Forelimb muscle (tissue), 1 donor: ENCODE data around the gene IRF3. TPM values are rescaled to one million over a fixed set of nuclear protein-coding genes. Genes with fewer than 3 reads are reported as not detected.
"Not testable (repeated sequence)": the region's sequence is repeated elsewhere in the genome, so short reads cannot be mapped to it uniquely, and the experiment has no call there.

Source experiments
- DNase-seq: peaks from one replicate; pipeline ENCODE4 v3.0.0-alpha.2; 2013; ENCODE audit warnings: low read depth
- polyA plus RNA-seq: library from polyadenylated mRNA; unstranded; fragments of 120-200 nt; gene quantifications from one replicate; pipeline ENCODE4 v1.2.1, GENCODE V29; 2013; ENCODE audit not compliant: insufficient read length

The IRF3 gene
- polyA plus RNA-seq, 1 donor = 33.2 TPM

GRCh38 chr19:49624967-49625910 lies 40.4 kb downstream of the IRF3 start:
- no peak for DNase-seq

- not testable (repeated sequence) for DNase-seq
Observed at GRCh38 chr19:49617860-49618259, 47.8 kb downstream of the IRF3 start.

DNA sequence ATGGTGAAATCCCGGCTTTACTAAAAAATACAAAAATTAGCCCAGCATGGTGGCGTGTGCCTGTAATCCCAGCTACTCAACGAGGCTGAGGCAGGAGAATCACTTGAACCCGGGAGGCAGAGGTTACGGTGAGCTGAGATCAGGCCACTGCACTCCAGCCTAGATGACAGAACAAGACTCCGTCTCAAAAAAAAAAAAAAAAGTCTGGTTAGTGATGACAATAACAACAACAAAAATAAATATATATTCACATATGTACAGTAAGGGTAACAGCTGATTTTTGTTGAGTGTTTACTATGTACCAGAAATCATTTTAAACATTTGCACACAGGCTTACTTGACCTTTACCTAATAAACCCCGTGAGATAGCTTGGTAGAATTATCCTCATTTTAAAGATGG lies 48.7 kb downstream of the IRF3 start:
- no peak for DNase-seq

- no peak for DNase-seq
Observed at GRCh38 chr19:49616532-49616931, 49.1 kb downstream of the IRF3 start.

DNA sequence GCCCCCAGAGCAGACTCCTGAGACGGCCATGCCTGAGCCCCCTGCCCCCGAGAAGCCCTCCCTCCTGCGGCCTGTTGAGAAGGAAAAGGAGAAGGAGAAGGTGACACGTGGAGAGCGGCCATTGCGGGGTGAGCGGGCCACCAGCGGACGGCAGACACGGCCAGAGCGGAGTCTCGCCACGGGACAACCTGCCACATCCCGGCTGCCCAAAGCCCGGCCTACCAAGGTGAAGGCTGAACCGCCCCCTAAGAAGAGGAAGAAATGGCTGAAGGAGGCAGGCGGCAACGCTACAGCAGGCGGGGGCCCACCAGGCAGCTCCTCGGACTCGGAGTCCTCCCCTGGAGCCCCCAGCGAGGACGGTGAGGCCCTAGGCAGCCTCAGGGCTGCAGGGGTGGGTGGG lies 49.8 kb downstream of the IRF3 start:
- no peak for DNase-seq

DNA sequence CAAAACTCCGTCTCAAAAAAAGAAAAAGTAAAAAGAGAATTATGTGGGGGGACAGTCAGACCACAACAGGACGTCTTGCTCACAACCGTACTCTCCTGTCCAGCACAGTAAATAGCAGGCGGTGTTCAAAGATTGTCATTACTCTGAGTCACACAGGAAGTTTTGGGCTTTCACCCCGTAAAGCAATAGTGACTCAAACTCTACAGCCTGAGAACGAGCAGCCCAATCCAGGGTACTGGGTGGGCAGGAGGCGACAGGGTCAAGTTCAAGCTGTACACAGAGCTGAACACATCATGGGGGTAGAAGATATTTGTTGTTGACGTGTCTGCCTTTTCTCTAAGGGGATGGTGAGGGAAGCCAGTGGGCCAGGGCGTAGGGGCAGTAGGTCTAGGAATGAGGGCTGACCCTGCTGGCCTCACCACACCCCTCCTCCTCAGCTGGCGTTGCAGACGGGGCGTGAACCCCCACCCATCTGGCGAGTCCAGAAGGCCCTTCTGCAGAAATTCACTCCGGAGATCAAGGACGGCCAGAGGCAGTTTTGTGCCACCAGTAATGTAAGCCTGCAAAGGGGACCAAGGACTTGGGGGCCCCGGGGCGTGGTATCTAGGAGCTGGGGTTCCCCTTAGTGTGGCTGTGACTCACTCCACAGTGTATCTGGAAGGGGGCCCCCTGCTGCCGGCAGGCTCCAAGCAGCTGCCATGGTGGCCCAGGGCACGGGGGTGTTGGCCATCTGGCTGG lies 51.4 kb downstream of the IRF3 start:
- DNase-seq = no peak

- no peak for DNase-seq
Observed at GRCh38 chr19:49613374-49613773, 52.3 kb downstream of the IRF3 start.

Other genes with a start within 250 kb of the IRF3 start
- not detected for gene PTH2, start 242.4 kb downstream of the IRF3 start, polyA plus RNA-seq
- 0.09 TPM for gene GFY, start 240.5 kb downstream of the IRF3 start, polyA plus RNA-seq
- 1.2 TPM for gene SLC17A7, start 224.3 kb downstream of the IRF3 start, polyA plus RNA-seq
- 43.1 TPM for gene PIH1D1, start 214.0 kb downstream of the IRF3 start, polyA plus RNA-seq
- gene ALDH16A1, start 212.6 kb downstream of the IRF3 start, polyA plus RNA-seq = 10.1 TPM
- gene FLT3LG, start 191.6 kb downstream of the IRF3 start, polyA plus RNA-seq = 3.2 TPM
- 5,065 TPM for gene RPL13A, start 178.2 kb downstream of the IRF3 start, polyA plus RNA-seq
- gene RPS11, start 169.4 kb downstream of the IRF3 start, polyA plus RNA-seq = 3,524 TPM
- gene FCGRT, start 153.2 kb downstream of the IRF3 start, polyA plus RNA-seq = 162 TPM
- 59.8 TPM for gene RCN3, start 137.9 kb downstream of the IRF3 start, polyA plus RNA-seq
- gene NOSIP, start 85.3 kb downstream of the IRF3 start, polyA plus RNA-seq = 56.5 TPM
- 0.42 TPM for gene PRRG2, start 84.5 kb downstream of the IRF3 start, polyA plus RNA-seq
- gene PRR12, start 74.7 kb downstream of the IRF3 start, polyA plus RNA-seq = 17.4 TPM
- 28.3 TPM for gene RRAS, start 25.7 kb downstream of the IRF3 start, polyA plus RNA-seq
- gene SCAF1, start 23.6 kb downstream of the IRF3 start, polyA plus RNA-seq = 29.9 TPM
- 28.4 TPM for gene BCL2L12, start 76 bp upstream of the IRF3 start, polyA plus RNA-seq
- gene PRMT1, start 11.4 kb upstream of the IRF3 start, polyA plus RNA-seq = 209 TPM
- gene ADM5, start 23.7 kb upstream of the IRF3 start, polyA plus RNA-seq = 0.99 TPM
- 8.2 TPM for gene CPT1C, start 25.3 kb upstream of the IRF3 start, polyA plus RNA-seq
- gene TSKS, start 97.4 kb upstream of the IRF3 start, polyA plus RNA-seq = 0.52 TPM
- gene AP2A1, start 101.1 kb upstream of the IRF3 start, polyA plus RNA-seq = 56.3 TPM
- gene FUZ, start 147.4 kb upstream of the IRF3 start, polyA plus RNA-seq = 17.0 TPM
- gene MED25, start 152.4 kb upstream of the IRF3 start, polyA plus RNA-seq = 28.6 TPM
- gene PTOV1, start 185.3 kb upstream of the IRF3 start, polyA plus RNA-seq = 195 TPM
- gene PNKP, start 201.7 kb upstream of the IRF3 start, polyA plus RNA-seq = 38.1 TPM
- 36.8 TPM for gene AKT1S1, start 211.5 kb upstream of the IRF3 start, polyA plus RNA-seq
- 35.6 TPM for gene TBC1D17, start 211.8 kb upstream of the IRF3 start, polyA plus RNA-seq
- gene IL4I1, start 231.0 kb upstream of the IRF3 start, polyA plus RNA-seq = 1.0 TPM